Measurements from ENCODE around the gene TSPEAR.

Gene TSPEAR

GRCh38 chr21:44711327-44712202 lies at the start of gene TSPEAR:
Gene TSPEAR, minus strand, starts transcription at chr21:44711572. Its CDS starts 58 bp downstream, at chr21:44711514.
- no peak for DNase-seq (ENCODE audit: low read depth in 2 of 2)

DNA sequence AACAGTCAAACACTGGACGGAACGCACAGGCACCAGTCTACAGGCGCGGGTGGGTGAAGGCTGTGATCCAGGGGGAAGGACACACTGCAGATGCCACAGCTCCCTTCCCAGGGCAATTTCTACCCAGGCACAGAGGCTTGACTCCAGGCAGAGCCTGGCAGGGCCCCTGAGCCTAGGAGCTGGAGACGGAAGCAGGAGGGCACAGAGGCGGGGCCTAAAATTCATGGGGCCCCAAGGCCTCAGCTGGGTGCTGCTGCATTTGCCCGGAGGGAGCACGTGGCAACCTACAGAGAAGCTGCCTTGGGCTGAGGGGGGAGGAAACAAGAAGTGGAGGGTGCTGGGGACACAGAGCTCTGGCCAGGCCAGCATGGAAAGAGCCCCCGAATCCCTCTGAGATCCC lies 49.0 kb upstream of the TSPEAR start:
- no peak for DNase-seq (ENCODE audit: low read depth in 2 of 2)

DNA sequence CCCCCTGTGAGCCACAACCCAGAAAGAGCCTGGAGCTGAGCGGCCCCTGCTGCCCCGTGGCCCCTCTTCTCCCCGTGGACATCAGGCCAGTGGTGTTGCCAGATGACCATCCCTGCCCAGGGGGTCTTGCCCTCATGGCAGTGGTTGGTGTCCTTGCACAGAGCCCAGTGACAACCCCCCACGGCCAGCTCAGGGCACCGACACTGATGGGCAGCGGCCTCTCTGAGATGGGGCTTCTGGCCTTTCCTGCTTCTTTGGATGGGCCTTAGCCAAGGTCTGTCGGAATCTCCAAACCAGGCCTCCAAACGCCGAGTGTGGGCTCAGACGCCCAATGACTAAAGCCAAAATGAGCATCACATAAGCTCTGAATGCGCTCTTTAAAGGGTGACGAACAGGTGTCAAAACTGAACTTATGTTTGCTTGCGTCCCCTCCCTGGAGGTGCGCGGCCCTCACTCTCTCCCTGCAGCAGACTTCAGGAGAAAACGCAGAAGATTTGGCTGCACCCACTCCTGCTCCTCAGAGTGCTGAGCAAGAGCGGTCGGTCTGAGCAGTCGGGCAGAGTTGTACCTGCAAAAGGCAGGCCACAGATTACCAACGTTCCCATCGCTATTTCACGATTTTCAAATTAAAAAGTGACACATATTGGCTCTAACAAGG lies 48.4 kb upstream of the TSPEAR start:
- no peak for DNase-seq (ENCODE audit: low read depth in 2 of 2)

- DNase-seq (ENCODE audit: low read depth in 2 of 2): no peak
Observed at GRCh38 chr21:44758781-44759627, 47.6 kb upstream of the TSPEAR start.

DNA sequence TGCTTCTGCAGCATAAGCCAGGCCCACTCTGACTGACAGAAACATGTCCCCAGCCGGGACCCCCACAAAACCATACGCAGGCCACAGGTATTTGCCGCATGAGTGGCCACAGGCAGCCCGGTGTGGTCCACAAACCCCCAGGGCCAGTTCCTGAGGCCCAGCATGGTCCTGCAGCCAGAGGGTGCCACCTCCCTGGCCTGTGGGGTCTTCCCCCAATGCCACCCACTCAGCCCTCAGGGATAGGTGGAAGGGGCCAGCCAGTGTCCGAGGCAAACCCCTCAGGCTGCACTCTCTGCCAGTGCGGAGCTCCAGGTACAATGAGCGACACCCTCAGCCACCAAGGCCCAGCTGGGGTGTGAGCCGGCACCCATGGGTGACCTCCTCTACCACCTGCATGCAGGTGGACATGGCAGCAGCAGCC lies 46.8 kb upstream of the TSPEAR start:
- no peak for DNase-seq (ENCODE audit: low read depth in 2 of 2)

- no peak for DNase-seq (ENCODE audit: low read depth in 2 of 2)
Observed at GRCh38 chr21:44757731-44758130, 46.4 kb upstream of the TSPEAR start.

GRCh38 chr21:44756423-44757185 lies 45.2 kb upstream of the TSPEAR start:
- DNase-seq (ENCODE audit: low read depth in 2 of 2): no peak

DNA sequence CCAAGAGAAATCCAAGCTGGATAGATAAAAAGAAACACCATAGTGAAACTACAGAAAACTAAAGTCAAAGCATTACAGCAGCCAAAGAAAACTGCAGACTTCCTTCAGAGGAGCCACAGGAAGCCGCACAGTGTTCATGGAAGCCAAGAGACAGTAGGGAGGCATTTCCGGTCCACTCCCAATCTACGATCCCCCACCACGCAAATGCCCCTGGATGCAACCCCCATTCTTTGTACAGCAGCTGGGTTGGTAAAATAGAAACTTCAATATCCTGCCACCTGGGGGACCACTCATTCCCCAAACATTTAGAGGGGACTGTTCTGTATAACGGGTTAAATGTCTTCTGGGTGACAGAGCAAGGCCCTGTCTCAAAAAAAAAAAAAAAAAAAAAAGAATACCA lies 43.9 kb upstream of the TSPEAR start:
- no peak for DNase-seq (ENCODE audit: low read depth in 2 of 2)

- DNase-seq (ENCODE audit: low read depth in 2 of 2): no peak
Observed at GRCh38 chr21:44753357-44753756, 42.0 kb upstream of the TSPEAR start.

- no peak for DNase-seq (ENCODE audit: low read depth in 2 of 2)
Observed at GRCh38 chr21:44752671-44753235, 41.4 kb upstream of the TSPEAR start.

- DNase-seq (ENCODE audit: low read depth in 2 of 2): no peak
Observed at GRCh38 chr21:44751799-44752636, 40.6 kb upstream of the TSPEAR start.

- DNase-seq (ENCODE audit: low read depth in 2 of 2): no peak
Observed at GRCh38 chr21:44751186-44751798, 39.9 kb upstream of the TSPEAR start.

DNA sequence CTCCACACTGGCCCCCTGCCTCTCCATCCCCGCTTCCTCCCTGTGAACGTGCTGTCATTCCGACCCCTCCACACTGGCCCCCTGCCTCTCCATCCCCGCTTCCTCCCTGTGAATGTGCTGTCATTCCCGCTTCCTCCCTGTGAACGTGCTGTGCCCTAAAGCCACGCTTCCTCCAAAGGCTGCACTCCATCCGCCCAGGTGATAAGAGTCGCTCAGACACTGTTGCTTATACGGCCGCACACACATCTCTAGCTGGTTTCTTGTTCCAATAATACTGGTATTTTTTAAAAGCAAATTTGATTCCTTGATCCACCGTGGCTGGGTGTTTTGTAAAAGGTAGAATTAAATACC lies 39.3 kb upstream of the TSPEAR start:
- no peak for DNase-seq (ENCODE audit: low read depth in 2 of 2)

- DNase-seq (ENCODE audit: low read depth in 2 of 2): no peak
Observed at GRCh38 chr21:44749759-44750674, 38.6 kb upstream of the TSPEAR start.

DNA sequence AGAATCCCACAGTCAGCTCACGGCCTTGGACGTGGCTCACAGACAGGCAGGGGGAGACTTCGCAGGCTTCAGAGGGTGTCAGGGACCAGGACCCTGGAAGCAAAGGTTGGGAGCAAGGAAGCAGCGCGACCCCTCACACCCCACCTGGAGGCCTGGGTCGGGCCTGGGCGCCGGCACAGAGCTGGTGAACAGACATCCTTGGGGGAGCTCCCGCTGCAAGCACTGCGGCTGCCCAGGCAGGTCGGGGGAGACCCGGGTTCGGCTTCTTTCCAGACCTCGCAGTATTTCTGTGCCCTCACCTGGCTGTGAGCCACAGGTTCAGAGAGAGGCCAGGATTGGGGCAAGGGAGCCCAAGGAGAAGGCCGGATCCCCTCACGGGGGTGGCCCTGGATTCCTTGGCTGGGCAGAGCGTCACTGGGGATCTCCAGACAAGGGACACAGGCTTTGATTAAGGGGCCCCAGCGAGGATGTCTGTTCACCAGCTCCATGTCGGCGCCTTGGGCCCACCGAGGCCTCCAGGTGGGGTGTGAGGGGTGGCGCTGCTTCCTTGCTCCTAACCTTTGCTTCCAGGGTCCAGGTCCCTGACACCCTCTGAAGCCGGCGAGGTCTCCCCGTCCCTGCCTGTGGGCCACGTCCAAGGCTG lies 37.9 kb upstream of the TSPEAR start:
- no peak for DNase-seq (ENCODE audit: low read depth in 2 of 2)

DNA sequence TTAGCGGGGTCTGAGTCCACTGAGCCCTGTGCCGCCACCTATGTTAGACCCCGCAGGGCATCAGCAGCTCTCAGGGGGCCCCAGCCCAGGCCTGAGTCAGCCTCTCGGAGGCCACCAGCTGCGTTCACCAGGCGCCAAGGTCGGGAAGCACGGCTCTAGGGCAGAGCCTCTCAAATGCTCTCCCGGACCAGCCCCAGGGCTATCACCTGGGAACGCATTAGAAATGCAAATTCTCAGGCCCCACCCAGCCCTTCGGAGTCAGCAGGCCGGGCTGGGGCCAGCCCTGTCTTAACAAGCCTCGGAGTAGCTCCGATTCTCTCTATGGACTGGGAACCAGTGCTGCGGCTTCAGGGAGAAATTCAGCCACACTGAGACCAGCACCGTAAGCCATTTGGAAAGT lies 37.2 kb upstream of the TSPEAR start:
- no peak for DNase-seq (ENCODE audit: low read depth in 2 of 2)

- DNase-seq (ENCODE audit: low read depth in 2 of 2): no peak
Observed at GRCh38 chr21:44742418-44743153, 31.2 kb upstream of the TSPEAR start.

GRCh38 chr21:44741921-44742320 lies 30.5 kb upstream of the TSPEAR start:
- DNase-seq (ENCODE audit: low read depth in 2 of 2): no peak

All from stimulated activated CD4-positive, alpha-beta T cell treated with anti-CD3 and anti-CD28 coated beads, Interleukin-1b, Interleukin-23, amount 100 ng/mL, for 4 hours (primary cell).